ENCODE measurements around the gene ZBTB9.
"Not testable (repeated sequence)": the region's sequence is repeated elsewhere in the genome, so short reads cannot be mapped to it uniquely, and the experiment has no call there.

- not testable (repeated sequence) for TF ChIP-seq CTCF (IDR thresholded peaks at IDR 0.05; ENCODE audit: poor library complexity); EZH2 (IDR thresholded peaks at IDR 0.05; ENCODE audit: borderline replicate concordance); EZH2phosphoT487 (IDR thresholded peaks at IDR 0.05; ENCODE audit: low read depth, severe bottlenecking, unreplicated experiment)
Measured at GRCh38 chr6:33482620-33483019, 28.2 kb downstream of the ZBTB9 start.
